ENCODE results near the gene TRNAU1AP.
A peak's percentile ranks its signal among the peaks of the same experiment; 100 is the strongest.

DNA sequence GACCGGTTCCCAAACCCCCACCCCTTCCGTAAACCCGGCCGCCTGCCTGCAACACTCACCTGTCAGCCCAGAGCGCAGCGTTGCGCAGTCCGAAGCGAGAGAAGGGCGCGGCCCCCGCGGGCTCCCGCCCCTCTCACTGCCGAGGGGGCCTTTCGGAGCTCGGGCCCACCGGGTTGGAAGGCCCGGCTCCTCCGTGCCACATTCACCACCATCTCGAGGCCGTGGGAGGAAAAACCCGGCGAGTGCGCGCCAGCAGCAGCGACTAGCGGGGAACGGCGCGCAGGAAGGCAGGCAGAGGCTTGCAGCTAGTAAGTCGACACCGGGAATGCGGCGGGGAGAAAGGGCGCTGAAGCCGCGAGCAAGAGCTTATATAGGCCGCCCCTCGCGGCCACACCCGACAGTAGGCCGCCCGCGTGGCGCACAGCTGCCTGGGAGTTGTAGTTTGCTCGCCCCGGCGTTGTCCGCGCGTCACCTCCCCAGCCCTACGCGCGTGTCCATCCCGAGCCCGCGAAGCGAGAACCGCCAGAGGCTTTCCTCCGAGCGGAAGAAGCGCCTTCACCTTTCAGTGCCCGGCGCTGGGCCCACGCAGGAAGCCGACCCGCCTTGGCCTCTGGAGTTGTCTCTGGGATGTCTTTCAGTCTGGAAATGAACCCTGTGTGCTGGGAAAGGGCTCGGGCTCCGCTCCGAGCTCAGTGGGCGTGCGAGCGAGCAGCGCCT lies 28.8 kb downstream of the TRNAU1AP start:
- TF ChIP-seq RARB (CRISPR knock-in tag; IDR thresholded peaks at IDR 0.05) (no peak; the same call in 1 of the 2 replicates), ZC3H10 (CRISPR knock-in tag; IDR thresholded peaks at IDR 0.05) (no peak), ZFP3 (CRISPR knock-in tag; IDR thresholded peaks at IDR 0.05) (0 out of 2 replicates have a peak, but pooled peaks have one; percentile 43), ESRRG (CRISPR knock-in tag; IDR thresholded peaks at IDR 0.05) (no peak), ZNF565 (CRISPR knock-in tag; conservative IDR thresholded peaks at IDR 0.05; ENCODE audit: low read depth) (no peak), ZNF70 (CRISPR knock-in tag; IDR thresholded peaks at IDR 0.05) (peak; percentile 84), CSDC2 (CRISPR knock-in tag; IDR thresholded peaks at IDR 0.05) (no peak)
- TF ChIP-seq, protein P1, sequence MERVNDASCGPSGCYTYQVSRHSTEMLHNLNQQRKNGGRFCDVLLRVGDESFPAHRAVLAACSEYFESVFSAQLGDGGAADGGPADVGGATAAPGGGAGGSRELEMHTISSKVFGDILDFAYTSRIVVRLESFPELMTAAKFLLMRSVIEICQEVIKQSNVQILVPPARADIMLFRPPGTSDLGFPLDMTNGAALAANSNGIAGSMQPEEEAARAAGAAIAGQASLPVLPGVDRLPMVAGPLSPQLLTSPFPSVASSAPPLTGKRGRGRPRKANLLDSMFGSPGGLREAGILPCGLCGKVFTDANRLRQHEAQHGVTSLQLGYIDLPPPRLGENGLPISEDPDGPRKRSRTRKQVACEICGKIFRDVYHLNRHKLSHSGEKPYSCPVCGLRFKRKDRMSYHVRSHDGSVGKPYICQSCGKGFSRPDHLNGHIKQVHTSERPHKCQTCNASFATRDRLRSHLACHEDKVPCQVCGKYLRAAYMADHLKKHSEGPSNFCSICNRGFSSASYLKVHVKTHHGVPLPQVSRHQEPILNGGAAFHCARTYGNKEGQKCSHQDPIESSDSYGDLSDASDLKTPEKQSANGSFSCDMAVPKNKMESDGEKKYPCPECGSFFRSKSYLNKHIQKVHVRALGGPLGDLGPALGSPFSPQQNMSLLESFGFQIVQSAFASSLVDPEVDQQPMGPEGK (CRISPR knock-in tag; IDR thresholded peaks at IDR 0.05; ENCODE audit: borderline replicate concordance): peak; percentile 57
- TF ChIP-seq, protein P2, sequence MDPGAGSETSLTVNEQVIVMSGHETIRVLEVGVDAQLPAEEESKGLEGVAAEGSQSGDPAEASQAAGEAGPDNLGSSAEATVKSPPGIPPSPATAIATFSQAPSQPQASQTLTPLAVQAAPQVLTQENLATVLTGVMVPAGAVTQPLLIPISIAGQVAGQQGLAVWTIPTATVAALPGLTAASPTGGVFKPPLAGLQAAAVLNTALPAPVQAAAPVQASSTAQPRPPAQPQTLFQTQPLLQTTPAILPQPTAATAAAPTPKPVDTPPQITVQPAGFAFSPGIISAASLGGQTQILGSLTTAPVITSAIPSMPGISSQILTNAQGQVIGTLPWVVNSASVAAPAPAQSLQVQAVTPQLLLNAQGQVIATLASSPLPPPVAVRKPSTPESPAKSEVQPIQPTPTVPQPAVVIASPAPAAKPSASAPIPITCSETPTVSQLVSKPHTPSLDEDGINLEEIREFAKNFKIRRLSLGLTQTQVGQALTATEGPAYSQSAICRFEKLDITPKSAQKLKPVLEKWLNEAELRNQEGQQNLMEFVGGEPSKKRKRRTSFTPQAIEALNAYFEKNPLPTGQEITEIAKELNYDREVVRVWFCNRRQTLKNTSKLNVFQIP (CRISPR knock-in tag; IDR thresholded peaks at IDR 0.05; ENCODE audit: borderline replicate concordance, low read depth): no peak
- TF ChIP-seq, protein P3, sequence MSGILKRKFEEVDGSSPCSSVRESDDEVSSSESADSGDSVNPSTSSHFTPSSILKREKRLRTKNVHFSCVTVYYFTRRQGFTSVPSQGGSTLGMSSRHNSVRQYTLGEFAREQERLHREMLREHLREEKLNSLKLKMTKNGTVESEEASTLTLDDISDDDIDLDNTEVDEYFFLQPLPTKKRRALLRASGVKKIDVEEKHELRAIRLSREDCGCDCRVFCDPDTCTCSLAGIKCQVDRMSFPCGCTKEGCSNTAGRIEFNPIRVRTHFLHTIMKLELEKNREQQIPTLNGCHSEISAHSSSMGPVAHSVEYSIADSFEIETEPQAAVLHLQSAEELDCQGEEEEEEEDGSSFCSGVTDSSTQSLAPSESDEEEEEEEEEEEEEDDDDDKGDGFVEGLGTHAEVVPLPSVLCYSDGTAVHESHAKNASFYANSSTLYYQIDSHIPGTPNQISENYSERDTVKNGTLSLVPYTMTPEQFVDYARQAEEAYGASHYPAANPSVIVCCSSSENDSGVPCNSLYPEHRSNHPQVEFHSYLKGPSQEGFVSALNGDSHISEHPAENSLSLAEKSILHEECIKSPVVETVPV (CRISPR knock-in tag; IDR thresholded peaks at IDR 0.05): no peak
- TF ChIP-seq, protein P4, sequence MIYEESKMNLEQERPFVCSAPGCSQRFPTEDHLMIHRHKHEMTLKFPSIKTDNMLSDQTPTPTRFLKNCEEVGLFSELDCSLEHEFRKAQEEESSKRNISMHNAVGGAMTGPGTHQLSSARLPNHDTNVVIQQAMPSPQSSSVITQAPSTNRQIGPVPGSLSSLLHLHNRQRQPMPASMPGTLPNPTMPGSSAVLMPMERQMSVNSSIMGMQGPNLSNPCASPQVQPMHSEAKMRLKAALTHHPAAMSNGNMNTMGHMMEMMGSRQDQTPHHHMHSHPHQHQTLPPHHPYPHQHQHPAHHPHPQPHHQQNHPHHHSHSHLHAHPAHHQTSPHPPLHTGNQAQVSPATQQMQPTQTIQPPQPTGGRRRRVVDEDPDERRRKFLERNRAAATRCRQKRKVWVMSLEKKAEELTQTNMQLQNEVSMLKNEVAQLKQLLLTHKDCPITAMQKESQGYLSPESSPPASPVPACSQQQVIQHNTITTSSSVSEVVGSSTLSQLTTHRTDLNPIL (CRISPR knock-in tag; IDR thresholded peaks at IDR 0.05; ENCODE audit: low read depth): no peak
